Measurements from ENCODE around the gene SDHAF3.
"Not testable (repeated sequence)": the region's sequence is repeated elsewhere in the genome, so short reads cannot be mapped to it uniquely, and the experiment has no call there.

Gene SDHAF3

DNA sequence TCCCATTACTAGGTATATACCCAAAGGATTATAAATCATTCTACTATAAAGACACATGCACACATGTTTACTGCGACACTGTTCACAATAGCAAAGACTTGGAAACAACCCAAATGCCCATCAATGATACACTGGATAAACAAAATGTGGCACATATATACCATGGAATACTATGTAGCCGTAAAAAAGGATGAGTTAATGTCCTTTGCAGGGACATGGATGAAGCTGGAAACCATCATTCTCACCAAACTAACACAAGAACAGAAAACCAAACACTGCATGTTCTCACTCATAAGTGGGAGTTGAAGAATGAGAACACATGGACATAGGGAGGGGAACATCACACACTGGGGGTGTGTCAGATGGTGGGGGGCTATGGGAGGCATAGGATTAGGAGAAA is 78.7 kb downstream of the SDHAF3 start:
- H2BK5ac ChIP-seq (ENCODE audit: low read length); H3K14ac ChIP-seq (ENCODE audit: low read length); H2BK120ac ChIP-seq (ENCODE audit: low read depth, low read length); H3K4me2 ChIP-seq (ENCODE audit: insufficient read depth, low read length, poor library complexity, severe bottlenecking); H3K4me3 ChIP-seq (ENCODE audit: low read length in 2 of 2); H3K27ac ChIP-seq (replicated peaks; ENCODE audit: low read length); H2BK12ac ChIP-seq (ENCODE audit: low read length); H3K4ac ChIP-seq (ENCODE audit: low read length); H3K23ac ChIP-seq (ENCODE audit: low read depth, low read length, poor library complexity); H3K9me3 ChIP-seq (replicated peaks in 1 of 2; ENCODE audit: control insufficient read depth in 2 of 2, insufficient read depth in 1 of 2, low read depth in 1 of 2, low read length in 2 of 2); H3K36me3 ChIP-seq (replicated peaks in 1 of 2; ENCODE audit: control insufficient read depth in 2 of 2, insufficient read depth in 2 of 2, low read length in 2 of 2); H3K18ac ChIP-seq (ENCODE audit: low read length); H3K27me3 ChIP-seq (ENCODE audit: control insufficient read depth in 3 of 3, insufficient read depth in 3 of 3, low read depth in 1 of 3, low read length in 3 of 3); H3K9ac ChIP-seq (ENCODE audit: low read depth, low read length, poor library complexity); H3K79me1 ChIP-seq (ENCODE audit: low read depth, low read length); H4K91ac ChIP-seq (ENCODE audit: low read depth, low read length, poor library complexity); H2AFZ ChIP-seq (ENCODE audit: low read length); H4K8ac ChIP-seq (ENCODE audit: low read depth, low read length); H2AK5ac ChIP-seq (ENCODE audit: low read depth, low read length); H2BK15ac ChIP-seq (ENCODE audit: low read length); DNase-seq (ENCODE audit: low spot score): not testable (repeated sequence)
- WGBS, 2 donors (ENCODE audit: extremely low coverage in 2 of 2, insufficient read length in 2 of 2, insufficient replicate concordance in 1 of 2): no CpG with 5 or more reads among the region's 2 CpGs
- peaks cover 0 to 15% of the 10 kb centered on the region in 2 donors for H3K4me1 ChIP-seq (ENCODE audit: control insufficient read depth in 2 of 2, insufficient read depth in 1 of 2, low read depth in 1 of 2, low read length in 2 of 2)

DNA sequence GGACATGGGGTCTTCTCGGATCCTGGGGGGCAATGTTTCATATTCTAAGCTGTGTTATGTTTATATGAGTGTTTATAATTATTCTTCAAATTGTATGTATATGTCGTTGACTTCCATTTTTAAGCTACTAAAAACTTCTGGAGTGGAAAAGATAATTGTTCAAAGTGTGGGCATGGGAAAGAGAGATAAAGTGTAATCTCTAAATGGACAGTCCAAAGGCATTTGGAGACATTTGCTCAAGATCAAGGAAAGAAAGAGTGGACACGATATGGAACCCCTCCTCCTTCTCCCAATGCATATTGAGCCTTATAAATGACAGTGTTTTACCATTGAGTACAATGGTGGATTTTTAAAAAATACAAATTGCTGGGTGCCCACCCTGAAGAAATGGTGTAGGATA is 81.1 kb downstream of the SDHAF3 start:
- H4K91ac ChIP-seq (ENCODE audit: low read depth, low read length, poor library complexity): no peak overlapping the region
- H2BK5ac ChIP-seq (ENCODE audit: low read length): no peak overlapping the region
- no peak overlapping the region for H3K4me2 ChIP-seq (ENCODE audit: insufficient read depth, low read length, poor library complexity, severe bottlenecking)
- H2AK5ac ChIP-seq (ENCODE audit: low read depth, low read length): no peak overlapping the region
- H3K36me3 ChIP-seq (replicated peaks in 1 of 2; ENCODE audit: control insufficient read depth in 2 of 2, insufficient read depth in 2 of 2, low read length in 2 of 2): no peaks in the 10 kb centered on the region
- no peak overlapping the region for H3K4me3 ChIP-seq (ENCODE audit: low read length in 2 of 2)
- H2AFZ ChIP-seq (ENCODE audit: low read length): no peak overlapping the region
- WGBS, 2 donors (ENCODE audit: extremely low coverage in 2 of 2, insufficient read length in 2 of 2, insufficient replicate concordance in 1 of 2): no CpG with 5 or more reads among the region's 3 CpGs
- H4K8ac ChIP-seq (ENCODE audit: low read depth, low read length): no peak overlapping the region
- no peak for DNase-seq (ENCODE audit: low spot score)
- H3K27ac ChIP-seq (replicated peaks; ENCODE audit: low read length): no peak overlapping the region
- H3K23ac ChIP-seq (ENCODE audit: low read depth, low read length, poor library complexity): no peak overlapping the region
- H3K79me1 ChIP-seq (ENCODE audit: low read depth, low read length): no peaks in the 10 kb centered on the region
- no peak overlapping the region for H3K14ac ChIP-seq (ENCODE audit: low read length)
- no peaks in the 10 kb centered on the region for H3K9me3 ChIP-seq (replicated peaks in 1 of 2; ENCODE audit: control insufficient read depth in 2 of 2, insufficient read depth in 1 of 2, low read depth in 1 of 2, low read length in 2 of 2)
- peaks cover 1 to 15% of the 10 kb centered on the region in 2 donors for H3K4me1 ChIP-seq (ENCODE audit: control insufficient read depth in 2 of 2, insufficient read depth in 1 of 2, low read depth in 1 of 2, low read length in 2 of 2)
- no peak overlapping the region for H3K18ac ChIP-seq (ENCODE audit: low read length)
- H2BK15ac ChIP-seq (ENCODE audit: low read length): no peak overlapping the region
- H3K4ac ChIP-seq (ENCODE audit: low read length): no peak overlapping the region
- no peak overlapping the region for H2BK120ac ChIP-seq (ENCODE audit: low read depth, low read length)
- no peak overlapping the region for H2BK12ac ChIP-seq (ENCODE audit: low read length)
- H3K27me3 ChIP-seq (ENCODE audit: control insufficient read depth in 3 of 3, insufficient read depth in 3 of 3, low read depth in 1 of 3, low read length in 3 of 3): no peaks in the 10 kb centered on the region
- H3K9ac ChIP-seq (ENCODE audit: low read depth, low read length, poor library complexity): no peak overlapping the region

DNA sequence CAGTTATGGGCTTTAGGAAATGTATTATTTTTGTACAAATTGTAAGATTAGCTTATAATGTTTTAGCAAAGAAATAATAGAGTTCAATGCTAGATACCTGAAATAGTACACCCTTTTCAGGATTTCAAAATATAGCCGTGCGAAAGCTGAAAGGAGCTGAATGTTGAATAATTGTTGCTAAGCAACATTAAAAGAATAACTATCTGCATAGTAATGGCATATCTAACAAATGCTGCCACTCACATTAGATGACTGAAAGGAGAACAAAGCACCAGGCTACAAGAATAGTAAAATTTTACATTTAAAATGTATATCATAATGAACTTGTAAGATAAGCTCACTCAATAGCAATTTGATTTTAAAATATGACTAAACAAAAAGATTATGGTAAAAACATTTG is 82.5 kb downstream of the SDHAF3 start:
- no peak overlapping the region for H3K23ac ChIP-seq (ENCODE audit: low read depth, low read length, poor library complexity)
- no peak overlapping the region for H3K4me2 ChIP-seq (ENCODE audit: insufficient read depth, low read length, poor library complexity, severe bottlenecking)
- H3K27ac ChIP-seq (replicated peaks; ENCODE audit: low read length): no peak overlapping the region
- no peak overlapping the region for H4K91ac ChIP-seq (ENCODE audit: low read depth, low read length, poor library complexity)
- H2BK120ac ChIP-seq (ENCODE audit: low read depth, low read length): no peak overlapping the region
- no peaks in the 10 kb centered on the region for H3K27me3 ChIP-seq (ENCODE audit: control insufficient read depth in 3 of 3, insufficient read depth in 3 of 3, low read depth in 1 of 3, low read length in 3 of 3)
- H2BK5ac ChIP-seq (ENCODE audit: low read length): no peak overlapping the region
- WGBS, 2 donors (ENCODE audit: extremely low coverage in 2 of 2, insufficient read length in 2 of 2, insufficient replicate concordance in 1 of 2): no CpG with 5 or more reads among the region's 2 CpGs
- no peak overlapping the region for H3K9ac ChIP-seq (ENCODE audit: low read depth, low read length, poor library complexity)
- H2BK15ac ChIP-seq (ENCODE audit: low read length): no peak overlapping the region
- no peaks in the 10 kb centered on the region for H3K36me3 ChIP-seq (replicated peaks in 1 of 2; ENCODE audit: control insufficient read depth in 2 of 2, insufficient read depth in 2 of 2, low read length in 2 of 2)
- no peaks in the 10 kb centered on the region for H3K9me3 ChIP-seq (replicated peaks in 1 of 2; ENCODE audit: control insufficient read depth in 2 of 2, insufficient read depth in 1 of 2, low read depth in 1 of 2, low read length in 2 of 2)
- H2BK12ac ChIP-seq (ENCODE audit: low read length): no peak overlapping the region
- H3K18ac ChIP-seq (ENCODE audit: low read length): no peak overlapping the region
- peaks cover 1 to 15% of the 10 kb centered on the region in 2 donors for H3K4me1 ChIP-seq (ENCODE audit: control insufficient read depth in 2 of 2, insufficient read depth in 1 of 2, low read depth in 1 of 2, low read length in 2 of 2)
- no peak overlapping the region for H2AK5ac ChIP-seq (ENCODE audit: low read depth, low read length)
- H3K4me3 ChIP-seq (ENCODE audit: low read length in 2 of 2): no peak overlapping the region
- no peaks in the 10 kb centered on the region for H3K79me1 ChIP-seq (ENCODE audit: low read depth, low read length)
- no peak overlapping the region for H4K8ac ChIP-seq (ENCODE audit: low read depth, low read length)
- H2AFZ ChIP-seq (ENCODE audit: low read length): no peak overlapping the region
- no peak overlapping the region for H3K14ac ChIP-seq (ENCODE audit: low read length)
- no peak for DNase-seq (ENCODE audit: low spot score)
- H3K4ac ChIP-seq (ENCODE audit: low read length): no peak overlapping the region

DNA sequence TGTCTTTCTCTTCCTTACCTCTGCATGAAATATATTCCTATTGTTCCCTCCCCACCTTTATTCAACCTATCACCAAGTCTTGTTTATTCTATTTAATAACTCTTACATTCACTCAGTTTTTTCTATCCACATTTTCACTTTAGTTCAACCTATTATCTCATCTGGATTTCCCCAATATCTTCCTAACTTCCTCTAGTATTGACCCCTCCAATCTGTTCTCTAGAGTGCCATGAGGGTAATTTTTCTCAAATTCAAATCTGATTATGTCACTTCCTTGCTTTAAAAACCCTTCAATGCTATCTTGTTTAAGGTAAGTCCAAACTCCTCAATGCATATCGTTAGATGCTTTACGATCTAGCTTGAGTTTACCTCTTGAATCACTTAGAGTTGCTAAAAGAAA is 86.5 kb downstream of the SDHAF3 start:
- Histone ChIP-seq H3K27ac (replicated peaks; ENCODE audit: low read length) (no peak overlapping the region), H3K4ac (ENCODE audit: low read length) (no peak overlapping the region), H3K4me3 (ENCODE audit: low read length in 2 of 2) (no peak overlapping the region), H3K14ac (ENCODE audit: low read length) (no peak overlapping the region), H2BK120ac (ENCODE audit: low read depth, low read length) (no peak overlapping the region), H3K9ac (ENCODE audit: low read depth, low read length, poor library complexity) (no peak overlapping the region), H2BK12ac (ENCODE audit: low read length) (no peak overlapping the region), H3K18ac (ENCODE audit: low read length) (no peak overlapping the region), H4K91ac (ENCODE audit: low read depth, low read length, poor library complexity) (no peak overlapping the region), H3K79me1 (ENCODE audit: low read depth, low read length) (no peaks in the 10 kb centered on the region), H2BK15ac (ENCODE audit: low read length) (no peak overlapping the region), H3K27me3 (ENCODE audit: control insufficient read depth in 3 of 3, insufficient read depth in 3 of 3, low read depth in 1 of 3, low read length in 3 of 3) (no peaks in the 10 kb centered on the region), H3K4me1 (ENCODE audit: control insufficient read depth in 2 of 2, insufficient read depth in 1 of 2, low read depth in 1 of 2, low read length in 2 of 2) (peaks cover 1 to 15% of the 10 kb centered on the region in 2 donors), H3K36me3 (replicated peaks in 1 of 2; ENCODE audit: control insufficient read depth in 2 of 2, insufficient read depth in 2 of 2, low read length in 2 of 2) (no peaks in the 10 kb centered on the region), H3K4me2 (ENCODE audit: insufficient read depth, low read length, poor library complexity, severe bottlenecking) (no peak overlapping the region), H2BK5ac (ENCODE audit: low read length) (no peak overlapping the region), H2AK5ac (ENCODE audit: low read depth, low read length) (no peak overlapping the region), H4K8ac (ENCODE audit: low read depth, low read length) (no peak overlapping the region), H3K23ac (ENCODE audit: low read depth, low read length, poor library complexity) (no peak overlapping the region), H2AFZ (ENCODE audit: low read length) (no peak overlapping the region), H3K9me3 (replicated peaks in 1 of 2; ENCODE audit: control insufficient read depth in 2 of 2, insufficient read depth in 1 of 2, low read depth in 1 of 2, low read length in 2 of 2) (no peaks in the 10 kb centered on the region)
- WGBS, 2 donors (ENCODE audit: extremely low coverage in 2 of 2, insufficient read length in 2 of 2, insufficient replicate concordance in 1 of 2): no CpG with 5 or more reads among the region's 2 CpGs
- DNase-seq (ENCODE audit: low spot score): no peak
